Kidney epithelial cell (primary cell): ENCODE measurements around the gene THAP12. TPM values are rescaled to one million over a fixed set of nuclear protein-coding genes. Genes with fewer than 3 reads are reported as not detected.
"Not testable (repeated sequence)": the region's sequence is repeated elsewhere in the genome, so short reads cannot be mapped to it uniquely, and the experiment has no call there.

ENCODE experiments used
- DNase-seq: peaks from one replicate; pipeline ENCODE4 v3.0.0-alpha.2; 2010; ENCODE audit warnings: low read depth
- H3K27me3 ChIP-seq: 2 replicates; pipeline ENCODE4 v1.6.0; 2011; ENCODE audit warnings: low read length; ENCODE audit not compliant: control insufficient read depth, insufficient read depth
- H3K36me3 ChIP-seq: 2 replicates; pipeline ENCODE4 v1.5.1; 2011; ENCODE audit warnings: low read length; ENCODE audit not compliant: control insufficient read depth, insufficient read depth
- H3K4me3 ChIP-seq: 2 replicates; pipeline ENCODE4 v1.5.1; 2011; ENCODE audit warnings: low read depth, mild to moderate bottlenecking, control low read depth, low read length
- CTCF ChIP-seq: IDR thresholded peaks from 2 replicates; pipeline ENCODE4 v1.5.1; 2011; ENCODE audit warnings: mild to moderate bottlenecking, moderate library complexity, low read length, control low read depth, inconsistent platforms; ENCODE audit not compliant: insufficient read depth, poor library complexity, severe bottlenecking
- total RNA-seq: library from RNA; depleted of rRNA; stranded (reverse); fragments of >200 nt; gene quantifications from 2 replicates; pipeline ENCODE4 v1.2.3, GENCODE V29; 2015

Gene THAP12
- total RNA-seq, 1 donor from 2014 or later, result 35.3 TPM

- H3K4me3 ChIP-seq, result no peak overlapping the region
- no peaks in the 10 kb centered on the region for H3K36me3 ChIP-seq
- DNase-seq, result no peak
- TF ChIP-seq CTCF, result no peak
- peaks cover 37% of the 10 kb centered on the region for H3K27me3 ChIP-seq
These were observed 58.0 kb downstream of the THAP12 start for GRCh38 chr11:76322942-76323341.

- TF ChIP-seq CTCF, result no peak
- peaks cover 37% of the 10 kb centered on the region for H3K27me3 ChIP-seq
- no peak for DNase-seq
- H3K4me3 ChIP-seq, result no peak overlapping the region
- H3K36me3 ChIP-seq, result no peaks in the 10 kb centered on the region
These were observed 58.4 kb downstream of the THAP12 start for GRCh38 chr11:76322540-76322939.

GRCh38 chr11:76321820-76322524 is 59.0 kb downstream of the THAP12 start:
- Histone ChIP-seq H3K27me3 (peaks cover 40% of the 10 kb centered on the region), H3K4me3 (no peak overlapping the region), H3K36me3 (no peaks in the 10 kb centered on the region)
- no peak for TF ChIP-seq CTCF
- DNase-seq, result no peak

- TF ChIP-seq CTCF, result no peak
- DNase-seq, result no peak
- no peak overlapping the region for H3K4me3 ChIP-seq
These were observed 59.6 kb downstream of the THAP12 start for GRCh38 chr11:76321340-76321739.

GRCh38 chr11:76320929-76321328 is 60.0 kb downstream of the THAP12 start:
- no peak for DNase-seq
- no peak for TF ChIP-seq CTCF
- Histone ChIP-seq H3K27me3 (peaks cover 40% of the 10 kb centered on the region), H3K36me3 (no peaks in the 10 kb centered on the region), H3K4me3 (no peak overlapping the region)

More at GRCh38 chr11:76321340-76321739, 59.6 kb downstream of the THAP12 start:
- Histone ChIP-seq H3K27me3 (peaks cover 40% of the 10 kb centered on the region), H3K36me3 (no peaks in the 10 kb centered on the region)

- not testable (repeated sequence) for H3K4me3 ChIP-seq, H3K36me3 ChIP-seq, DNase-seq
- peaks cover 45% of the 10 kb centered on the region for H3K27me3 ChIP-seq
These were observed 61.1 kb downstream of the THAP12 start for GRCh38 chr11:76319798-76320197.
